ENCODE results near the gene DHRS12.

Gene DHRS12

GRCh38 chr13:51803422-51804294 is at the start of gene DHRS12:
TSS of gene DHRS12 (minus strand) at chr13:51804163. CDS start at chr13:51799659, 4,504 bp downstream.
- Mint-ChIP-seq H3K4me3 (peak within 1 kb of the TSS; percentile 93), H3K4me1 (peaks cover 46% of the 10 kb centered on the region), H3K36me3 (peaks cover 11% of the 10 kb centered on the region), H3K27ac (peak within 1 kb of the TSS; percentile 100), H3K27me3 (no peaks in the 10 kb centered on the region), H3K9me3 (no peaks in the 10 kb centered on the region)
- CTCF ChIA-PET: interaction anchor here (0.6 to 2.1 kb wide), 4 partner anchors 10 to 30 kb away, joined by 3 to 10 read pairs (median 4); no protein-coding TSS in a partner anchor
- peak; percentile 91 for DNase-seq

- CTCF ChIA-PET: interaction anchor here (0.6 to 3.0 kb wide), 15 partner anchors 8 to 242 kb away, joined by 3 to 31 read pairs (median 4); partner anchors contain the start of gene CCDC70
- DNase-seq: peak; percentile 57
- no peak overlapping the region for H3K27ac Mint-ChIP-seq
- H3K4me3 Mint-ChIP-seq: no peak overlapping the region
- H3K4me1 Mint-ChIP-seq: peaks cover 11% of the 10 kb centered on the region
- H3K36me3 Mint-ChIP-seq: no peaks in the 10 kb centered on the region
- no peaks in the 10 kb centered on the region for H3K9me3 Mint-ChIP-seq
- peaks cover 20% of the 10 kb centered on the region for H3K27me3 Mint-ChIP-seq
Observed at GRCh38 chr13:51849145-51850101, 45.5 kb upstream of the DHRS12 start.

GRCh38 chr13:51848674-51849073 is 44.7 kb upstream of the DHRS12 start:
- CTCF ChIA-PET: interaction anchor here (0.6 to 3.0 kb wide), 6 partner anchors 11 to 47 kb away, joined by 3 to 31 read pairs (median 7); partner anchors contain the start of gene CCDC70
- H3K4me1 Mint-ChIP-seq: peaks cover 11% of the 10 kb centered on the region
- no peak for DNase-seq
- no peak overlapping the region for H3K27ac Mint-ChIP-seq
- H3K27me3 Mint-ChIP-seq: peaks cover 20% of the 10 kb centered on the region
- H3K36me3 Mint-ChIP-seq: no peaks in the 10 kb centered on the region
- H3K4me3 Mint-ChIP-seq: no peak overlapping the region
- H3K9me3 Mint-ChIP-seq: no peaks in the 10 kb centered on the region

GRCh38 chr13:51846756-51847155 is 42.8 kb upstream of the DHRS12 start:
- Mint-ChIP-seq H3K27ac (no peak overlapping the region), H3K9me3 (no peaks in the 10 kb centered on the region), H3K27me3 (peaks cover 17% of the 10 kb centered on the region), H3K36me3 (no peaks in the 10 kb centered on the region), H3K4me1 (peaks cover 11% of the 10 kb centered on the region), H3K4me3 (no peak overlapping the region)
- DNase-seq: no peak
- CTCF ChIA-PET: interaction anchor here (1.7 to 2.9 kb wide), 5 partner anchors 11 to 49 kb away, joined by 4 to 12 read pairs (median 5); partner anchors contain the start of gene CCDC70

- Mint-ChIP-seq H3K4me3 (no peak overlapping the region), H3K27ac (no peak overlapping the region), H3K27me3 (peaks cover 14% of the 10 kb centered on the region), H3K4me1 (peaks cover 11% of the 10 kb centered on the region), H3K36me3 (no peaks in the 10 kb centered on the region), H3K9me3 (no peaks in the 10 kb centered on the region)
- DNase-seq: no peak
- CTCF ChIA-PET: interaction anchor here (0.6 to 2.9 kb wide), 11 partner anchors 10 to 282 kb away, joined by 3 to 16 read pairs (median 5); partner anchors contain the start of gene CCDC70
Observed at GRCh38 chr13:51845574-51846318, 41.8 kb upstream of the DHRS12 start.

GRCh38 chr13:51844862-51845573 is 41.1 kb upstream of the DHRS12 start, which contains the start of gene TMEM272:
TSS of gene TMEM272 (minus strand) at chr13:51845177. CDS start at chr13:51838530, 6,647 bp downstream.
- H3K36me3 Mint-ChIP-seq: no peaks in the 10 kb centered on the region
- no peak within 1 kb of the TSS for H3K4me3 Mint-ChIP-seq
- H3K4me1 Mint-ChIP-seq: peaks cover 11% of the 10 kb centered on the region
- peak; percentile 63 for DNase-seq
- H3K27me3 Mint-ChIP-seq: peaks cover 19% of the 10 kb centered on the region
- CTCF ChIA-PET: interaction anchor here (1.0 to 2.9 kb wide), 10 partner anchors 10 to 282 kb away, joined by 3 to 16 read pairs (median 5); partner anchors contain the start of gene CCDC70
- H3K27ac Mint-ChIP-seq: no peak within 1 kb of the TSS
- no peaks in the 10 kb centered on the region for H3K9me3 Mint-ChIP-seq

GRCh38 chr13:51843529-51843928 is 39.6 kb upstream of the DHRS12 start:
- H3K36me3 Mint-ChIP-seq: no peaks in the 10 kb centered on the region
- CTCF ChIA-PET: interaction anchor here (2.8 kb wide), 1 partner anchor 30 kb away, joined by 8 read pairs; no protein-coding TSS in a partner anchor
- H3K27me3 Mint-ChIP-seq: peaks cover 16% of the 10 kb centered on the region
- H3K4me3 Mint-ChIP-seq: no peak overlapping the region
- no peak for DNase-seq
- no peak overlapping the region for H3K27ac Mint-ChIP-seq
- peaks cover 11% of the 10 kb centered on the region for H3K4me1 Mint-ChIP-seq
- no peaks in the 10 kb centered on the region for H3K9me3 Mint-ChIP-seq

- no peak for DNase-seq
- H3K9me3 Mint-ChIP-seq: no peaks in the 10 kb centered on the region
Observed at GRCh38 chr13:51841732-51842131, 37.8 kb upstream of the DHRS12 start.

GRCh38 chr13:51840917-51841316 is 37.0 kb upstream of the DHRS12 start:
- no peak overlapping the region for H3K4me3 Mint-ChIP-seq
- DNase-seq: no peak
- no peaks in the 10 kb centered on the region for H3K36me3 Mint-ChIP-seq
- no peaks in the 10 kb centered on the region for H3K9me3 Mint-ChIP-seq
- CTCF ChIA-PET: interaction anchor here (1.1 kb wide), 2 partner anchors 9 to 25 kb away, joined by 5 to 6 read pairs; no protein-coding TSS in a partner anchor
- H3K27me3 Mint-ChIP-seq: peaks cover 16% of the 10 kb centered on the region
- H3K4me1 Mint-ChIP-seq: peaks cover 34% of the 10 kb centered on the region
- H3K27ac Mint-ChIP-seq: no peak overlapping the region

More at GRCh38 chr13:51841732-51842131, 37.8 kb upstream of the DHRS12 start:
- H3K4me3 Mint-ChIP-seq: no peak overlapping the region
- CTCF ChIA-PET: interaction anchor here (1.1 kb wide), 2 partner anchors 8 to 26 kb away, joined by 5 to 6 read pairs; no protein-coding TSS in a partner anchor
- peaks cover 16% of the 10 kb centered on the region for H3K27me3 Mint-ChIP-seq
- H3K27ac Mint-ChIP-seq: no peak overlapping the region
- peaks cover 27% of the 10 kb centered on the region for H3K4me1 Mint-ChIP-seq
- no peaks in the 10 kb centered on the region for H3K36me3 Mint-ChIP-seq

GRCh38 chr13:51839711-51840540 is 36.0 kb upstream of the DHRS12 start:
- Mint-ChIP-seq H3K4me1 (peaks cover 29% of the 10 kb centered on the region), H3K36me3 (no peaks in the 10 kb centered on the region), H3K4me3 (no peak overlapping the region), H3K9me3 (no peaks in the 10 kb centered on the region), H3K27ac (no peak overlapping the region), H3K27me3 (peaks cover 12% of the 10 kb centered on the region)
- DNase-seq: no peak
- CTCF ChIA-PET: interaction anchor here (0.8 kb wide), 2 partner anchors 10 to 17 kb away, joined by 3 read pairs; no protein-coding TSS in a partner anchor

- CTCF ChIA-PET: interaction anchor here (0.6 to 8.2 kb wide), 4 partner anchors 12 to 484 kb away, joined by 3 to 163 read pairs (median 5); no protein-coding TSS in a partner anchor
- DNase-seq: no peak
- Mint-ChIP-seq H3K36me3 (no peaks in the 10 kb centered on the region), H3K4me1 (peaks cover 39% of the 10 kb centered on the region), H3K27ac (no peak overlapping the region), H3K9me3 (no peaks in the 10 kb centered on the region), H3K4me3 (no peak overlapping the region), H3K27me3 (peaks cover 16% of the 10 kb centered on the region)
Observed at GRCh38 chr13:51838240-51838846, 34.4 kb upstream of the DHRS12 start.

Data from activated naive CD4-positive, alpha-beta T cell treated with anti-CD3 and anti-CD28 coated beads, Interleukin-2, amount 10 ng/mL, durations not matched to agents 7 days and 5 days (primary cell).